OCI-LY7 (cell line): ENCODE results near the gene RPL32. TPM values are rescaled to one million over a fixed set of nuclear protein-coding genes. Genes with fewer than 3 reads are reported as not detected.

Experiments
- BruUV-seq: library from RNA; stranded (reverse); fragments of 400-500 nt; replicated peaks from 2 replicates; lab custom pipeline; 2021; lab: Mats Ljungman, UMichigan
- CTCF ChIA-PET: fragments of 300-600 bp; sonication (Branson Sonifier 250); formaldehyde crosslinking; loops from one replicate; lab custom pipeline; 2022; ENCODE audit warnings: antibody characterized with exemption; ENCODE audit not compliant: unreplicated experiment; lab: Charles Lee
- POLR2A ChIA-PET: fragments of 300-600 bp; sonication (Branson Sonifier 250); formaldehyde crosslinking; loops from one replicate; lab custom pipeline; 2022; ENCODE audit warnings: antibody characterized with exemption; lab: Charles Lee
- DNase-seq: peaks from one replicate; pipeline ENCODE4 v3.0.0-alpha.2; 2015; ENCODE audit warnings: low spot score
- H2AFZ ChIP-seq: fragments of 200-600 bp; sonication (generic), shearing (Covaris generic); 2 replicates; pipeline ENCODE4 v1.6.1; 2014; ENCODE audit warnings: mild to moderate bottlenecking, antibody characterized with exemption, low read length, moderate library complexity
- H3K27ac ChIP-seq: fragments of 200-600 bp; sonication (generic); 2 replicates; pipeline ENCODE4 v1.5.1; 2014; ENCODE audit warnings: mixed run types, low read depth, mild to moderate bottlenecking, moderate library complexity, low read length, inconsistent platforms; ENCODE audit not compliant: poor library complexity, severe bottlenecking
- H3K36me3 ChIP-seq: fragments of 200-600 bp; sonication (generic); 2 replicates; pipeline ENCODE4 v1.6.1; 2014; ENCODE audit warnings: mild to moderate bottlenecking, antibody characterized with exemption, low read length, moderate library complexity, mixed read lengths; ENCODE audit not compliant: insufficient read depth
- H3K4me1 ChIP-seq: fragments of 200-600 bp; sonication (generic); 2 replicates; pipeline ENCODE4 v1.5.1; 2014; ENCODE audit warnings: mild to moderate bottlenecking, low read length; ENCODE audit not compliant: insufficient read depth, poor library complexity, severe bottlenecking
- H3K4me2 ChIP-seq: fragments of 200-600 bp; sonication (generic); 2 replicates; pipeline ENCODE4 v1.6.1; 2014; ENCODE audit warnings: mild to moderate bottlenecking, low read length
- H3K4me3 ChIP-seq: fragments of 200-600 bp; sonication (generic); 2 replicates; pipeline ENCODE4 v1.5.1; 2014; ENCODE audit warnings: mild to moderate bottlenecking, low read depth, low read length; ENCODE audit not compliant: poor library complexity, severe bottlenecking
- H3K79me2 ChIP-seq: fragments of 200-600 bp; sonication (generic); 2 replicates; pipeline ENCODE4 v1.6.1; 2016; ENCODE audit warnings: low read depth, mild to moderate bottlenecking, low read length, moderate library complexity, mixed read lengths; ENCODE audit not compliant: insufficient read depth
- H3K9me2 ChIP-seq: fragments of 200-600 bp; sonication (generic); 2 replicates; pipeline ENCODE4 v1.6.1; 2016; ENCODE audit warnings: mild to moderate bottlenecking, low read length, mixed read lengths; ENCODE audit not compliant: insufficient read depth
- H3K9me3 ChIP-seq: fragments of 200-600 bp; sonication (generic); 2 replicates; pipeline ENCODE4 v1.6.1; 2014; ENCODE audit warnings: mild to moderate bottlenecking, mixed run types, low read length, mixed read lengths
- H4K20me1 ChIP-seq: fragments of 200-600 bp; sonication (generic); 2 replicates; pipeline ENCODE4 v1.6.1; 2014; ENCODE audit warnings: mild to moderate bottlenecking, antibody characterized with exemption, low read length, moderate library complexity, mixed read lengths; ENCODE audit not compliant: insufficient read depth
- EZH2phosphoT487 ChIP-seq: fragments of 200-600 bp; sonication (generic); IDR thresholded peaks from 2 replicates; pipeline ENCODE4 v1.6.1; 2018; ENCODE audit warnings: low read depth, borderline replicate concordance, mild to moderate bottlenecking, mixed run types, antibody characterized with exemption, low read length, moderate library complexity, mixed read lengths
- intact Hi-C: fragments of 100-400 bp; cut with micrococcal nuclease; formaldehyde crosslinking; loops from one replicate; pipeline ENCODE4 v1.10.0; 2022; ENCODE audit not compliant: unreplicated experiment
- total RNA-seq, 2 experiments: library from RNA; depleted of rRNA in 1 of 2; stranded (reverse); fragments of >200 nt in 1 of 2; shearing (Covaris generic) in 1 of 2; gene quantifications; 2 replicates each; pipeline ENCODE4 v1.2.3, GENCODE V29; 2014 to 2022
- TF ChIP-seq, protein P1 (sequence below): fragments of 200-600 bp; sonication (generic); conservative IDR thresholded peaks from 2 replicates; pipeline ENCODE4 v1.5.1; 2014; ENCODE audit warnings: mild to moderate bottlenecking, antibody characterized with exemption, low read length, moderate library complexity, mixed read lengths

The RPL32 gene
- total RNA-seq, 2 experiments from 2014 or later, result 2,099 to 3,717 TPM

- Histone ChIP-seq H2AFZ (peak overlapping the region; percentile 38; the same call in 1 of the 2 replicates), H4K20me1 (0 out of 2 replicates have a peak, but pooled peaks cover 6% of the 10 kb centered on the region), H3K79me2 (no peaks in the 10 kb centered on the region), H3K27ac (no peak overlapping the region), H3K4me3 (peak overlapping the region; percentile 61), H3K4me2 (peak overlapping the region; percentile 52), H3K4me1 (peaks cover 9% of the 10 kb centered on the region), H3K36me3 (peaks cover 4% of the 10 kb centered on the region; the same call in 1 of the 2 replicates), H3K9me3 (no peaks in the 10 kb centered on the region), H3K9me2 (no peaks in the 10 kb centered on the region)
- ChIA-PET POLR2A (interaction anchor here (0.5 to 1.0 kb wide), 8 partner anchors 10 to 1643 kb away, joined by 3 to 6 read pairs (median 4); no protein-coding TSS in a partner anchor), CTCF (interaction anchor here (0.6 to 1.6 kb wide), 4 partner anchors 8 to 1496 kb away, joined by 3 to 20 read pairs (median 9); no protein-coding TSS in a partner anchor)
- intact Hi-C loops, result no loop called here
- TF ChIP-seq, protein P1, sequence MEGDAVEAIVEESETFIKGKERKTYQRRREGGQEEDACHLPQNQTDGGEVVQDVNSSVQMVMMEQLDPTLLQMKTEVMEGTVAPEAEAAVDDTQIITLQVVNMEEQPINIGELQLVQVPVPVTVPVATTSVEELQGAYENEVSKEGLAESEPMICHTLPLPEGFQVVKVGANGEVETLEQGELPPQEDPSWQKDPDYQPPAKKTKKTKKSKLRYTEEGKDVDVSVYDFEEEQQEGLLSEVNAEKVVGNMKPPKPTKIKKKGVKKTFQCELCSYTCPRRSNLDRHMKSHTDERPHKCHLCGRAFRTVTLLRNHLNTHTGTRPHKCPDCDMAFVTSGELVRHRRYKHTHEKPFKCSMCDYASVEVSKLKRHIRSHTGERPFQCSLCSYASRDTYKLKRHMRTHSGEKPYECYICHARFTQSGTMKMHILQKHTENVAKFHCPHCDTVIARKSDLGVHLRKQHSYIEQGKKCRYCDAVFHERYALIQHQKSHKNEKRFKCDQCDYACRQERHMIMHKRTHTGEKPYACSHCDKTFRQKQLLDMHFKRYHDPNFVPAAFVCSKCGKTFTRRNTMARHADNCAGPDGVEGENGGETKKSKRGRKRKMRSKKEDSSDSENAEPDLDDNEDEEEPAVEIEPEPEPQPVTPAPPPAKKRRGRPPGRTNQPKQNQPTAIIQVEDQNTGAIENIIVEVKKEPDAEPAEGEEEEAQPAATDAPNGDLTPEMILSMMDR, result peak; percentile 70
- no peak for TF ChIP-seq EZH2phosphoT487
- DNase-seq, result peak; percentile 93
- BruUV-seq, result no TSS peak
Observed at GRCh38 chr3:12810013-12810780, 31.2 kb downstream of the RPL32 start.

GRCh38 chr3:12809435-12809834 is 31.9 kb downstream of the RPL32 start:
- no peak for DNase-seq
- Histone ChIP-seq H3K36me3 (peaks cover 10% of the 10 kb centered on the region; the same call in 1 of the 2 replicates), H3K79me2 (no peaks in the 10 kb centered on the region), H3K9me2 (no peaks in the 10 kb centered on the region), H3K9me3 (no peaks in the 10 kb centered on the region), H4K20me1 (0 out of 2 replicates have a peak, but pooled peaks cover 6% of the 10 kb centered on the region), H3K4me3 (no peak overlapping the region), H3K4me2 (no peak overlapping the region), H3K4me1 (peaks cover 9% of the 10 kb centered on the region), H3K27ac (no peak overlapping the region), H2AFZ (no peak overlapping the region)
- BruUV-seq, result no TSS peak
- intact Hi-C loops, result no loop called here
- TF ChIP-seq EZH2phosphoT487, result no peak
- TF ChIP-seq, protein P1, result no peak
- ChIA-PET CTCF (interaction anchor here (0.5 to 1.6 kb wide), 2 partner anchors 9 to 172 kb away, joined by 3 to 20 read pairs; no protein-coding TSS in a partner anchor), POLR2A (no interaction called here)
